ENCODE data around the gene EGFR.

- TF ChIP-seq CTCF (IDR thresholded peaks at IDR 0.05; ENCODE audit: borderline replicate concordance, extremely low read depth, low read length, poor library complexity, severe bottlenecking) (no peak), EZH2 (IDR thresholded peaks at IDR 0.05; ENCODE audit: borderline replicate concordance, low read depth, low read length, severe bottlenecking) (no peak)
Measured at GRCh38 chr7:55092975-55093373, 74.2 kb downstream of the EGFR start.
